H1 (cell line): ENCODE data around the gene ACTG1. TPM values are rescaled to one million over a fixed set of nuclear protein-coding genes. Genes with fewer than 3 reads are reported as not detected.

Experiments used
- CTCF ChIA-PET: fragments of 300-600 bp; sonication (Branson Sonifier 250); formaldehyde crosslinking; loops from one replicate; lab custom pipeline; 2021; ENCODE audit not compliant: partially characterized antibody; lab: Charles Lee
- POLR2A ChIA-PET: fragments of 300-600 bp; sonication (Branson Sonifier 250); formaldehyde crosslinking; loops from one replicate; lab custom pipeline; 2021; ENCODE audit warnings: inconsistent platforms; ENCODE audit not compliant: partially characterized antibody; lab: Charles Lee
- DNase-seq, 2 experiments: peaks; one replicate each; pipeline versions ENCODE4 v3.0.0 to v3.0.0-alpha.2; 2010 to 2022; ENCODE audit warnings: low spot score in 2 of 2, low read depth in 1 of 2, mixed read lengths in 1 of 2
- FAIRE-seq: peaks from 2 replicates; lab custom pipeline; 2011; peaks lifted over from hg19 to GRCh38; lab: Jason Lieb, UNC
- H2AFZ ChIP-seq: 2 replicates; pipeline ENCODE4 v1.8.1; 2012; ENCODE audit warnings: low read length, inconsistent platforms
- H2AK5ac ChIP-seq: 2 replicates; pipeline ENCODE4 v1.6.1; 2013; ENCODE audit warnings: low read depth, low read length
- H2BK120ac ChIP-seq: replicated peaks from 2 replicates; pipeline ENCODE3; 2013; ENCODE audit warnings: low read depth, low read length, inconsistent platforms
- H2BK12ac ChIP-seq: 2 replicates; pipeline ENCODE4 v1.6.1; 2013; ENCODE audit warnings: low read depth, low read length
- H2BK15ac ChIP-seq: 2 replicates; pipeline ENCODE4 v1.6.1; 2013; ENCODE audit warnings: low read length
- H2BK20ac ChIP-seq: 2 replicates; pipeline ENCODE4 v1.6.1; 2013; ENCODE audit warnings: low read length
- H2BK5ac ChIP-seq: 2 replicates; pipeline ENCODE4 v1.6.1; 2013; ENCODE audit warnings: low read depth, low read length
- H3K14ac ChIP-seq: 2 replicates; pipeline ENCODE4 v1.6.1; 2013; ENCODE audit warnings: inconsistent platforms; ENCODE audit not compliant: insufficient read length
- H3K18ac ChIP-seq: 2 replicates; pipeline ENCODE4 v1.6.1; 2013; ENCODE audit warnings: low read length; ENCODE audit errors: extremely low read depth
- H3K23ac ChIP-seq: 2 replicates; pipeline ENCODE4 v1.6.1; 2013; ENCODE audit warnings: inconsistent platforms; ENCODE audit not compliant: insufficient read length
- H3K23me2 ChIP-seq: 2 replicates; pipeline ENCODE4 v1.6.1; 2013; ENCODE audit warnings: low read depth, low read length
- H3K27ac ChIP-seq: 2 replicates; pipeline ENCODE4 v1.6.1; 2011; ENCODE audit warnings: low read depth, low read length, inconsistent platforms
- H3K27me3 ChIP-seq, 4 experiments: replicated peaks in 1 of 4; 1 replicate in 1 of 4; 2 replicates in 3 of 4; pipeline versions ENCODE4 v1.6.1 to v1.8.1; 2011 to 2013; ENCODE audit warnings: low read length in 3 of 4, mild to moderate bottlenecking in 3 of 4, inconsistent platforms in 2 of 4, mixed read lengths in 2 of 4, moderate library complexity in 1 of 4; ENCODE audit not compliant: control insufficient read depth in 3 of 4, insufficient read depth in 3 of 4; ENCODE audit errors: extremely low read depth in 1 of 4
- H3K36me3 ChIP-seq, 4 experiments: 2 replicates each; pipeline versions ENCODE4 v1.6.1 to v1.8.1; 2011 to 2013; ENCODE audit warnings: mild to moderate bottlenecking in 4 of 4, low read length in 3 of 4, moderate library complexity in 2 of 4, control low read depth in 1 of 4, inconsistent platforms in 1 of 4; ENCODE audit not compliant: insufficient read depth in 4 of 4, control insufficient read depth in 2 of 4
- H3K4ac ChIP-seq: replicated peaks from 2 replicates; pipeline ENCODE3; 2013; ENCODE audit warnings: low read length, low read depth, mixed read lengths, inconsistent platforms; ENCODE audit not compliant: insufficient read length
- H3K4me1 ChIP-seq, 4 experiments: replicated peaks in 1 of 4; 1 replicate in 1 of 4; 2 replicates in 3 of 4; pipeline versions ENCODE4 v1.6.1 to v1.8.1; 2011 to 2013; ENCODE audit warnings: low read length in 3 of 4, inconsistent platforms in 2 of 4, mixed read lengths in 1 of 4; ENCODE audit not compliant: insufficient read depth in 4 of 4, control insufficient read depth in 3 of 4
- H3K4me2 ChIP-seq, 2 experiments: 2 replicates each; pipeline versions ENCODE4 v1.6.1 to v1.8.1; 2011 to 2013; ENCODE audit warnings: low read depth in 2 of 2, low read length in 2 of 2, control low read depth in 1 of 2, inconsistent platforms in 1 of 2, mild to moderate bottlenecking in 1 of 2; ENCODE audit not compliant: insufficient read depth in 1 of 2
- H3K4me3 ChIP-seq, 4 experiments: fragments of 200-600, 300-600 bp in 1 of 4; sonication (generic), shearing (Covaris generic), sonication (Bioruptor Twin) in 1 of 4; 2 replicates each; pipeline versions ENCODE4 v1.5.1 to v1.8.1; 2011 to 2016; ENCODE audit warnings: low read length in 4 of 4, low read depth in 3 of 4, control low read depth in 2 of 4, inconsistent platforms in 2 of 4, mild to moderate bottlenecking in 2 of 4, mixed read lengths in 1 of 4, moderate library complexity in 1 of 4; ENCODE audit not compliant: insufficient read depth in 2 of 4; ENCODE audit errors: extremely low read depth in 1 of 4
- H3K56ac ChIP-seq: replicated peaks from 2 replicates; pipeline ENCODE3; 2013; ENCODE audit warnings: low read depth, mild to moderate bottlenecking, mixed read lengths, low read length, inconsistent platforms; ENCODE audit not compliant: insufficient read length
- H3K79me1 ChIP-seq: 2 replicates; pipeline ENCODE4 v1.6.1; 2013; ENCODE audit warnings: low read depth, low read length, control low read depth
- H3K79me2 ChIP-seq, 2 experiments: 2 replicates each; pipeline versions ENCODE4 v1.6.1 to v1.8.1; 2012 to 2013; ENCODE audit warnings: low read length in 2 of 2, mild to moderate bottlenecking in 2 of 2, inconsistent platforms in 1 of 2; ENCODE audit not compliant: insufficient read depth in 2 of 2, control insufficient read depth in 1 of 2
- H3K9ac ChIP-seq, 4 experiments: replicated peaks in 1 of 4; 1 replicate in 1 of 4; 2 replicates in 3 of 4; pipeline versions ENCODE4 v1.6.1 to v1.8.1; 2011 to 2013; ENCODE audit warnings: low read depth in 3 of 4, low read length in 3 of 4, control low read depth in 2 of 4, mild to moderate bottlenecking in 2 of 4, moderate library complexity in 2 of 4, inconsistent platforms in 1 of 4; ENCODE audit errors: extremely low read depth in 1 of 4
- H3K9me3 ChIP-seq, 2 experiments: 2 replicates each; pipeline versions ENCODE4 v1.6.1 to v1.8.1; 2012 to 2013; ENCODE audit warnings: mild to moderate bottlenecking in 2 of 2, moderate library complexity in 2 of 2, control low read depth in 1 of 2, inconsistent platforms in 1 of 2, low read depth in 1 of 2, low read length in 1 of 2, mixed read lengths in 1 of 2; ENCODE audit not compliant: insufficient read depth in 2 of 2
- H4K20me1 ChIP-seq, 2 experiments: replicated peaks in 1 of 2; 2 replicates each; pipeline versions ENCODE3 to v1.8.1; 2011 to 2013; ENCODE audit warnings: inconsistent platforms in 2 of 2, low read length in 2 of 2, mild to moderate bottlenecking in 1 of 2; ENCODE audit not compliant: insufficient read depth in 2 of 2, control insufficient read depth in 1 of 2
- H4K5ac ChIP-seq: 2 replicates; pipeline ENCODE4 v1.6.1; 2013; ENCODE audit warnings: low read length, low read depth, mixed read lengths, inconsistent platforms; ENCODE audit not compliant: insufficient read length
- H4K8ac ChIP-seq: 2 replicates; pipeline ENCODE4 v1.8.0; 2013; ENCODE audit warnings: mild to moderate bottlenecking, moderate library complexity, low read length, inconsistent platforms; ENCODE audit not compliant: insufficient read depth; ENCODE audit errors: extremely low read depth
- H4K91ac ChIP-seq: replicated peaks from 2 replicates; pipeline ENCODE3; 2013; ENCODE audit warnings: low read length, mixed read lengths, inconsistent platforms; ENCODE audit not compliant: insufficient read length
- BCL11A ChIP-seq, 2 experiments: IDR thresholded peaks; one replicate each; pipeline ENCODE4 v1.6.1; 2011; ENCODE audit warnings: low read depth in 2 of 2, low read length in 2 of 2, mild to moderate bottlenecking in 2 of 2
- CREB1 ChIP-seq: IDR thresholded peaks from 2 replicates; pipeline ENCODE4 v1.6.1; 2012; ENCODE audit warnings: inconsistent platforms
- CTBP2 ChIP-seq: IDR thresholded peaks from 2 replicates; pipeline ENCODE4 v1.7.0; 2011; ENCODE audit warnings: borderline replicate concordance, mild to moderate bottlenecking, moderate library complexity, mixed read lengths, low read length; ENCODE audit not compliant: insufficient read depth, insufficient read length
- EZH2 ChIP-seq: fragments of 200-600 bp; sonication (generic); IDR thresholded peaks from 2 replicates; pipeline ENCODE4 v1.7.1; 2012; ENCODE audit warnings: low read depth, mild to moderate bottlenecking, moderate library complexity, low read length, inconsistent platforms; ENCODE audit not compliant: severe bottlenecking
- FOSL1 ChIP-seq: IDR thresholded peaks from 2 replicates; pipeline ENCODE4 v1.6.1; 2011; ENCODE audit warnings: mild to moderate bottlenecking, low read depth, low read length, moderate library complexity; ENCODE audit not compliant: insufficient read depth
- GTF2F1 ChIP-seq: IDR thresholded peaks from 2 replicates; pipeline ENCODE4 v1.6.1; 2012; ENCODE audit warnings: low read depth, low read length, improper control_type of control experiment, borderline replicate concordance
- POU5F1 ChIP-seq: IDR thresholded peaks from 2 replicates; pipeline ENCODE4 v1.6.1; 2011; ENCODE audit warnings: low read depth, mild to moderate bottlenecking, low read length, moderate library complexity
- RAD21 ChIP-seq, 2 experiments: IDR thresholded peaks in 1 of 2; conservative IDR thresholded peaks in 1 of 2; 2 replicates each; pipeline ENCODE4 v1.6.1; 2011; ENCODE audit warnings: low read depth in 2 of 2, low read length in 2 of 2, improper control_type of control experiment in 1 of 2, inconsistent platforms in 1 of 2, mild to moderate bottlenecking in 1 of 2, moderate library complexity in 1 of 2
- RNF2 ChIP-seq: fragments of 200-900, 300-1000 bp; sonication (generic); IDR thresholded peaks from 2 replicates; pipeline ENCODE4 v1.7.1; 2016; ENCODE audit warnings: borderline replicate concordance, low read depth, mild to moderate bottlenecking, antibody characterized with exemption, low read length; ENCODE audit not compliant: poor library complexity, severe bottlenecking; ENCODE audit errors: missing control alignments
- RXRA ChIP-seq: IDR thresholded peaks from 2 replicates; pipeline ENCODE4 v1.6.1; 2011; ENCODE audit warnings: low read depth, mild to moderate bottlenecking, low read length, moderate library complexity; ENCODE audit not compliant: insufficient read depth
- SAP30 ChIP-seq: fragments of 300-600 bp; sonication (generic); IDR thresholded peaks from 2 replicates; pipeline ENCODE4 v1.7.1; 2012; ENCODE audit warnings: low read length, moderate library complexity, mild to moderate bottlenecking, inconsistent platforms; ENCODE audit not compliant: insufficient read depth, insufficient replicate concordance
- TAF7 ChIP-seq: optimal IDR thresholded peaks from 2 replicates; pipeline ENCODE3; 2011; ENCODE audit warnings: low read depth, mild to moderate bottlenecking, inconsistent platforms, low read length, moderate library complexity, borderline replicate concordance
- WGBS, 2 experiments: shearing (Covaris generic) in 1 of 2; methylation state at CpG; one replicate each; pipeline versions ENCODE4 v1.1.6 to v1.1.7; 2013 to 2015; ENCODE audit warnings: low lambda C conversion rate in 2 of 2, mixed read lengths in 2 of 2, inconsistent platforms in 1 of 2, low coverage in 1 of 2, missing lambda C conversion rate in 1 of 2; ENCODE audit not compliant: insufficient replicate concordance in 2 of 2, insufficient coverage in 1 of 2, insufficient read length in 1 of 2; ENCODE audit errors: extremely low coverage in 1 of 2, missing lambda C conversion rate in 1 of 2; 5-methylcytosine and 5-hydroxymethylcytosine counted together
- polyA plus RNA-seq, 7 experiments: library from polyadenylated mRNA; depleted of rRNA in 3 of 7; stranded (reverse) in 5 of 7; unstranded in 2 of 7; fragments of >200 nt in 5 of 7; fragments of 200-250 nt in 2 of 7; gene quantifications; 1 replicate in 5 of 7; 2 replicates in 1 of 7; 4 replicates in 1 of 7; pipeline versions ENCODE4 v1.2.1 to v1.2.3, GENCODE V29; 2011 to 2013; ENCODE audit warnings: missing spikeins in 2 of 7, mixed read lengths in 2 of 7
- total RNA-seq: library from RNA; stranded (reverse); fragmentation: NEBNext Ultra II Directional; extraction: Animal tissue kit (Norgen Biotek cat#: 25700); gene quantifications from 2 replicates; pipeline ENCODE4 v1.2.1, GENCODE V29; 2021

ACTG1 gene
- total and polyA plus RNA-seq, 2 of the 8 experiments (the other 6 are each of a cell fraction or from before 2014, with no cell fraction given) = 3,535 to 5,010 TPM

DNA sequence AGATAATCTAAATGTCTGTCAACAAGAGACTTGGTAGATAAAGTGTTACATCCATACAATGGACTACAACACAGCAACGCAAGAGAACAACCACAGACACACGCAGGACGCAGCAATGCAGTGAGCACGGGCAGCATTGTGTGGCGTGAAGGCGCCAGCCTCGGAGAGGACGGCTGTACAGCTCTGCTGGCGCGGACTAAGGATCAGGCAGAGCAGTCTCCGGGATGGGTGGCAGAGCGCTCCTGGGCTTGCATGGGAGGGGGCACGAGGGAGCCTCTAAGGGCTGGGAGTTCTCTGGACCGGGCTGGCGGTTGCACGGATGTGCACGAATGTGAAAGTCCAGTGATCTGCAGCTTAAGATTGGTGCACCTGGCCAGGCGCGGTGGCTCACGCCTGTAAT lies 34.5 kb downstream of the ACTG1 start:
- H2AFZ ChIP-seq = no peak overlapping the region
- no peak overlapping the region for H3K27ac ChIP-seq
- no peak overlapping the region for H2AK5ac ChIP-seq
- no peak overlapping the region for H2BK20ac ChIP-seq
- H3K4me1 ChIP-seq = peaks cover 0 to 7% (median 2%) of the 10 kb centered on the region in 4 experiments; a peak in 3 of 7 replicates
- H3K56ac ChIP-seq = no peak overlapping the region
- CTCF ChIA-PET = interaction anchor here (1.0 to 2.1 kb wide), 3 partner anchors 38 to 224 kb away, joined by 3 to 5 read pairs (median 4); no protein-coding TSS in a partner anchor
- no peak for DNase-seq
- H3K18ac ChIP-seq = no peak overlapping the region
- H3K79me1 ChIP-seq = no peaks in the 10 kb centered on the region
- no peak overlapping the region for H4K5ac ChIP-seq
- H3K4me3 ChIP-seq = no peak overlapping the region
- no peak overlapping the region for H4K8ac ChIP-seq
- no peak overlapping the region for H3K9ac ChIP-seq
- POLR2A ChIA-PET = interaction anchor here (0.6 kb wide), 1 partner anchor 239 kb away, joined by 5 read pairs; the partner anchor contains the start of genes NDUFAF8 and TEPSIN
- no peak overlapping the region for H4K91ac ChIP-seq
- H3K4me2 ChIP-seq = no peak overlapping the region
- 0 out of 2 replicates have a peak overlapping the region, but pooled peaks have one; percentile 1 for H2BK15ac ChIP-seq
- no peak for TF ChIP-seq GTF2F1
- TF ChIP-seq EZH2 = no peak
- TF ChIP-seq CREB1 = no peak
- no peak for TF ChIP-seq TAF7
- TF ChIP-seq SAP30 = no peak
- TF ChIP-seq RXRA = no peak
- no peak for TF ChIP-seq CTBP2
- no peak for TF ChIP-seq POU5F1
- no peak for TF ChIP-seq FOSL1
- no peak for TF ChIP-seq RAD21 (IDR thresholded peaks at IDR 0.05 in 1 of 2, conservative IDR thresholded peaks at IDR 0.05 in 1 of 2; ENCODE audit: low read depth in 2 of 2, low read length in 2 of 2)
- no peak for TF ChIP-seq BCL11A (IDR thresholded peaks at IDR 0.05; ENCODE audit: low read depth in 2 of 2, low read length in 2 of 2)
- TF ChIP-seq RNF2 = no peak
- TF ChIP-seq, all 59 proteins: peak for 0
- no peak for FAIRE-seq
- Histone ChIP-seq H2BK120ac (no peak overlapping the region), H3K14ac (no peak overlapping the region), H2BK12ac (no peak overlapping the region), H2BK5ac (no peak overlapping the region), H3K23ac (no peak overlapping the region), H3K79me2 (no peaks in the 10 kb centered on the region), H3K4ac (no peak overlapping the region), H3K9me3 (peaks cover 0 to 5% of the 10 kb centered on the region in 2 experiments; a peak in 1 of 4 replicates), H4K20me1 (peaks cover 0 to 2% of the 10 kb centered on the region in 2 experiments), H3K23me2 (peaks cover 2% of the 10 kb centered on the region; the same call in 1 of the 2 replicates), H3K27me3 (peaks cover 14 to 42% (median 36%) of the 10 kb centered on the region in 4 experiments), H3K36me3 (no peaks in the 10 kb centered on the region)
- WGBS, 2 experiments = 93% methylated on average over 17 of the region's 20 CpGs; no CpG with 5 or more reads in 1 of the 2 experiments
